Measurements from ENCODE around the gene PRRT3.
A peak's percentile ranks its signal among the peaks of the same experiment; 100 is the strongest.

The PRRT3 gene

GRCh38 chr3:9951962-9952805 is at the start of gene PRRT3:
PRRT3 (minus strand) TSS chr3:9952408; CDS start chr3:9950115, 2,293 bp downstream.
- peak; percentile 50 to 53 for DNase-seq

GRCh38 chr3:10000686-10001085 is 48.5 kb upstream of the PRRT3 start:
- DNase-seq = no peak

- DNase-seq = no peak
Measured at GRCh38 chr3:9994086-9994844, 42.1 kb upstream of the PRRT3 start.

GRCh38 chr3:9986230-9986725 is 34.1 kb upstream of the PRRT3 start:
- DNase-seq = no peak

GRCh38 chr3:9980251-9980650 is 28.0 kb upstream of the PRRT3 start:
- no peak for DNase-seq

- no peak for DNase-seq
Measured at GRCh38 chr3:9978710-9979305, 26.6 kb upstream of the PRRT3 start.

- DNase-seq = no peak
Measured at GRCh38 chr3:9976721-9977709, 24.8 kb upstream of the PRRT3 start.

GRCh38 chr3:9970020-9970652 is 17.9 kb upstream of the PRRT3 start:
- no peak for DNase-seq

- DNase-seq = no peak
Measured at GRCh38 chr3:9969632-9970019, 17.4 kb upstream of the PRRT3 start.

GRCh38 chr3:9966841-9967240 is 14.6 kb upstream of the PRRT3 start:
- DNase-seq = no peak

- DNase-seq = no peak
Measured at GRCh38 chr3:9965200-9965875, 13.1 kb upstream of the PRRT3 start.

GRCh38 chr3:9957214-9957613 is 5.0 kb upstream of the PRRT3 start:
- no peak for DNase-seq

GRCh38 chr3:9955611-9956352 is 3.6 kb upstream of the PRRT3 start:
- DNase-seq = no peak

- DNase-seq = no peak
Measured at GRCh38 chr3:9955067-9955502, 2.9 kb upstream of the PRRT3 start.

GRCh38 chr3:9951598-9951961 is 628 bp downstream of the PRRT3 start:
- DNase-seq = no peak

- DNase-seq = no peak
Measured at GRCh38 chr3:9951126-9951525, 1.1 kb downstream of the PRRT3 start.

- no peak for DNase-seq
Measured at GRCh38 chr3:9949626-9950025, 2.6 kb downstream of the PRRT3 start.

- no peak for DNase-seq
Measured at GRCh38 chr3:9949115-9949514, 3.1 kb downstream of the PRRT3 start.

GRCh38 chr3:9948586-9948985 is 3.6 kb downstream of the PRRT3 start:
- DNase-seq = no peak

All from activated CD4-positive, alpha-beta T cell treated with anti-CD3 and anti-CD28 coated beads for 4 hours (primary cell).